Fibroblast of mammary gland (primary cell): ENCODE results near the gene LONRF3.

Experiments used
- DNase-seq: peaks from one replicate; pipeline ENCODE4 v3.0.0-alpha.2; 2010; ENCODE audit warnings: low read depth
- H3K4me3 ChIP-seq: 2 replicates; pipeline ENCODE4 v1.5.1; 2011; ENCODE audit warnings: low read depth, mild to moderate bottlenecking, low read length, moderate library complexity; ENCODE audit not compliant: control insufficient read depth
- CTCF ChIP-seq: conservative IDR thresholded peaks from 2 replicates; pipeline ENCODE4 v1.5.1; 2011; ENCODE audit warnings: low read depth, low read length, inconsistent platforms; ENCODE audit not compliant: control insufficient read depth, insufficient read depth

The LONRF3 gene

DNA sequence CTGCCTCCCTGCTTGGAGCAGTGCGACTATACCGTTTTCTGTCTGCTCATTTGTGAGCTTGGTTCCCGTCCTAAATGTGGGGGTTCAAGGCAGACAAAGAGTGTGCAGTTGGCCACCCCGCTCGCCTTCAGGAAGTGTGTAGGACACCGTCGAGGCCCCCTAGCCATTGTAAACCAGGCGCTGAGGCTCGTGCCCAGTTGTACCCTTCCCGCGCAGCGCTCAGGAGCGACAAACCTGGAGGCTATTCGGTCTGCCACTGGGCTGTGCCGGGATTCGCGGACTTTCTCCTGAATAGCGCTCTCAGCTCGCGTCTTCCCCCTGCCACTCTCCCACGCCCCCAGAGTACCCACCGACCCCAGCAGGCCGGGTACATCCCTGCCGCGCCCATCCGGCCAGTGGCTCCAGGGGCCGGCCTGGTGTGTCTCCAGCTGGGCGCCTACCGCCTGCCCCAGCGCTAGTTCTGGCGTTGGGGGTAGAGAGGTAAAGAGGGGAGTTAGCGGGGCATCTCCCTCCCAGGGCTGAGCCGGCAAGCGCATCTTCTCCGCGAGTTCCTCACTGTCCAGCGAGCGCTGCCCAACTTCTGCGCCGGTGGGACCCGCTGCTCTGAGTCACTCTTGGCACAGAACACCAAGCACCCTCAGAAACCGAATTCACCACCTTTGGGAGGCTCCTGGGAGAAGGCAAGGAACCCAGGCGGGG, 880 bp upstream of the LONRF3 start:
- no peak for DNase-seq
- no peak for TF ChIP-seq CTCF
- no peak overlapping the region for H3K4me3 ChIP-seq

GRCh38 chrX:118974908-118975671, 672 bp downstream of the LONRF3 start:
- TF ChIP-seq CTCF: no peak
- peak overlapping the region; percentile 7 for H3K4me3 ChIP-seq
- DNase-seq: no peak

GRCh38 chrX:118975831-118976598, 1.6 kb downstream of the LONRF3 start:
- H3K4me3 ChIP-seq: peak overlapping the region; percentile 21
- DNase-seq: peak; percentile 19
- TF ChIP-seq CTCF: no peak

- no peak overlapping the region for H3K4me3 ChIP-seq
- DNase-seq: no peak
- no peak for TF ChIP-seq CTCF
Measured at GRCh38 chrX:118976599-118977340, 2.4 kb downstream of the LONRF3 start.

- no peak overlapping the region for H3K4me3 ChIP-seq
- TF ChIP-seq CTCF: no peak
- DNase-seq: no peak
Measured at GRCh38 chrX:118977424-118977823, 3.0 kb downstream of the LONRF3 start.

GRCh38 chrX:118978451-118978850, 4.0 kb downstream of the LONRF3 start:
- no peak for TF ChIP-seq CTCF
- no peak overlapping the region for H3K4me3 ChIP-seq
- no peak for DNase-seq
